Dermis microvascular lymphatic vessel endothelial cell (primary cell): ENCODE data around the gene SEC31B. TPM values are rescaled to one million over a fixed set of nuclear protein-coding genes. Genes with fewer than 3 reads are reported as not detected.

Experiments
- DNase-seq, 2 donors: peaks; one replicate each; pipeline versions ENCODE4 v3.0.0 to v3.0.0-alpha.2; 2010; ENCODE audit warnings: low read depth in 2 of 2
- total RNA-seq: library from RNA; depleted of rRNA; stranded (reverse); fragments of >200 nt; gene quantifications from 2 replicates; pipeline ENCODE4 v1.2.1, GENCODE V29; 2014

The SEC31B gene
- 0.90 and 1.8 TPM in 2 replicates for total RNA-seq

- DNase-seq: peak in 1 of 2 donors; percentile 44
These were observed at the start of gene SEC31B for GRCh38 chr10:100519311-100520051. SEC31B (minus strand) TSS chr10:100519861; CDS start chr10:100516952, 2,909 bp downstream.

- DNase-seq: no peak
These were observed 49.3 kb upstream of the SEC31B start for GRCh38 chr10:100568912-100569311.

GRCh38 chr10:100567826-100568225 lies 48.2 kb upstream of the SEC31B start:
- no peak for DNase-seq

- DNase-seq: no peak
These were observed 47.6 kb upstream of the SEC31B start for GRCh38 chr10:100567249-100567648.

GRCh38 chr10:100566561-100566960 lies 46.9 kb upstream of the SEC31B start:
- no peak for DNase-seq

- DNase-seq: no peak
These were observed 45.7 kb upstream of the SEC31B start for GRCh38 chr10:100565206-100565985.

GRCh38 chr10:100562008-100562672 lies 42.5 kb upstream of the SEC31B start:
- peak; percentile 10 to 50 for DNase-seq

GRCh38 chr10:100561005-100561404 lies 41.3 kb upstream of the SEC31B start:
- DNase-seq: no peak

- no peak for DNase-seq
These were observed 40.6 kb upstream of the SEC31B start for GRCh38 chr10:100560248-100560647.

GRCh38 chr10:100554902-100555301 lies 35.2 kb upstream of the SEC31B start:
- DNase-seq: no peak

- DNase-seq: no peak
These were observed 34.3 kb upstream of the SEC31B start for GRCh38 chr10:100553929-100554328.

GRCh38 chr10:100551738-100552137 lies 32.1 kb upstream of the SEC31B start:
- DNase-seq: no peak

GRCh38 chr10:100551196-100551595 lies 31.5 kb upstream of the SEC31B start:
- DNase-seq: no peak

GRCh38 chr10:100544950-100545349 lies 25.3 kb upstream of the SEC31B start:
- no peak for DNase-seq

- no peak for DNase-seq
These were observed 17.8 kb upstream of the SEC31B start for GRCh38 chr10:100537475-100537874.

GRCh38 chr10:100535715-100536353 lies 16.2 kb upstream of the SEC31B start, which contains the start of gene HIF1AN:
HIF1AN (plus strand) TSS chr10:100535943; CDS start chr10:100535959, 16 bp downstream.
- peak; percentile 92 to 95 for DNase-seq

- DNase-seq: no peak
These were observed 15.7 kb upstream of the SEC31B start for GRCh38 chr10:100535338-100535714.

GRCh38 chr10:100534726-100535125 lies 15.1 kb upstream of the SEC31B start:
- no peak for DNase-seq

- DNase-seq: no peak
These were observed 12.1 kb upstream of the SEC31B start for GRCh38 chr10:100531761-100532160.

GRCh38 chr10:100529475-100530298 lies 10.0 kb upstream of the SEC31B start, which contains the start of gene NDUFB8:
NDUFB8 (minus strand) TSS chr10:100529871; CDS start chr10:100529851, 20 bp downstream.
- DNase-seq: peak; percentile 43 to 78
